H1 (cell line): ENCODE measurements around the gene MAP1LC3C. TPM values are rescaled to one million over a fixed set of nuclear protein-coding genes. Genes with fewer than 3 reads are reported as not detected.
A peak's percentile ranks its signal among the peaks of the same experiment; 100 is the strongest.

Source experiments
- ATF3 ChIP-seq: IDR thresholded peaks from 2 replicates; pipeline ENCODE4 v1.6.1; 2011; ENCODE audit warnings: low read depth, mild to moderate bottlenecking, low read length; ENCODE audit not compliant: insufficient read depth
- JUND ChIP-seq: IDR thresholded peaks from 2 replicates; pipeline ENCODE4 v1.6.1; 2011; ENCODE audit warnings: mild to moderate bottlenecking, improper control_type of control experiment, low read length
- PHF8 ChIP-seq: fragments of 200-600 bp; sonication (generic); conservative IDR thresholded peaks from 2 replicates; pipeline ENCODE4 v1.7.1; 2012; ENCODE audit warnings: low read depth, mild to moderate bottlenecking, inconsistent platforms, low read length, moderate library complexity
- POLR2A ChIP-seq, 2 experiments: IDR thresholded peaks; 1 replicate in 1 of 2; 2 replicates in 1 of 2; pipeline ENCODE4 v1.6.1; 2011; ENCODE audit warnings: low read depth in 2 of 2, low read length in 2 of 2, mild to moderate bottlenecking in 2 of 2; ENCODE audit errors: control extremely low read depth in 1 of 2
- POU5F1 ChIP-seq: IDR thresholded peaks from 2 replicates; pipeline ENCODE4 v1.6.1; 2011; ENCODE audit warnings: low read depth, mild to moderate bottlenecking, low read length, moderate library complexity
- polyA plus RNA-seq, 7 experiments: library from polyadenylated mRNA; depleted of rRNA in 3 of 7; stranded (reverse) in 5 of 7; unstranded in 2 of 7; fragments of >200 nt in 5 of 7; fragments of 200-250 nt in 2 of 7; gene quantifications; 1 replicate in 5 of 7; 2 replicates in 1 of 7; 4 replicates in 1 of 7; pipeline versions ENCODE4 v1.2.1 to v1.2.3, GENCODE V29; 2011 to 2013; ENCODE audit warnings: missing spikeins in 2 of 7, mixed read lengths in 2 of 7
- total RNA-seq: library from RNA; stranded (reverse); fragmentation: NEBNext Ultra II Directional; extraction: Animal tissue kit (Norgen Biotek cat#: 25700); gene quantifications from 2 replicates; pipeline ENCODE4 v1.2.1, GENCODE V29; 2021

MAP1LC3C gene
- total and polyA plus RNA-seq, 2 of the 8 experiments (the other 6 are each of a cell fraction or from before 2014, with no cell fraction given) = 1.7 to 3.2 TPM

DNA sequence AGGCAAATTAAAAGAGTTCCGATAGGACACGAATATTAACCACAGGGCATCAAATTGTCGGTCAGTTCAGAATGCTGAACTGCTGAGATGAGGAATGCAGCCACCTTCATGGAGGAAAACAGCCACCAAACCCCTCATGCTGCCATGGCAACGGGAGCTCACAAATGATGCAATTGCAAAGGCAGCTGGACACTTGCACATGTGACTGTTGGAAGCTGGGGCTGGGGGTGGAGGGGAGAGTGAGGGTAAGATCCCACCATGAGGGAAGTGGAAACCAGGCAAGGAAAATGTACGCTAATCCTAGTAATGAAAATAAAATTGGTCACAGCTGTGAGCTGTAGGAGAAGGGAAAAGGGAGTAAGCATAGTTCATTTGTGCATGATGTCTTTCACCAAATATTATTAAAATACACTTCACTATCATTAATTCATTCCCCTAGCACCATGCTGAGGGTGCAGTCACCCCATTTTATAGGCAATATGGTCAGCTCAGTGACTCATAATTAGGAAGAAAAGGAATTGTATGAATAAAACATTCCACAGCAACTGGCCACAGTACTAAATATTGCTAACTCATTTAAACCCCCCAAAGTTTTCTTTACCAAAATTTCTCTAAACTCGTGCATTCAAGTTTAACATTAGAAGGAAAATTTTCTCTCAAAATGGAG is 26.1 kb downstream of the MAP1LC3C start (continued):
- TF ChIP-seq PHF8 (no peak), ATF3 (peak; percentile 10; the same call in 1 of the 2 replicates), JUND (0 out of 2 replicates have a peak, but pooled peaks have one; percentile 46), POLR2A (IDR thresholded peaks at IDR 0.05; ENCODE audit: control extremely low read depth in 1 of 2, low read depth in 2 of 2, low read length in 2 of 2) (no peak), POU5F1 (no peak)
- TF ChIP-seq, all 59 proteins: peak for 5
